ENCODE data around the gene ACAN.
A peak's percentile ranks its signal among the peaks of the same experiment; 100 is the strongest.

Gene ACAN

GRCh38 chr15:88802250-88802990, 816 bp upstream of the ACAN start:
- DNase-seq (ENCODE audit: low spot score) = no peak

GRCh38 chr15:88802991-88803240, 320 bp upstream of the ACAN start:
- DNase-seq (ENCODE audit: low spot score) = no peak

- DNase-seq (ENCODE audit: low spot score) = no peak
Observed at GRCh38 chr15:88803920-88804247, 648 bp downstream of the ACAN start.

GRCh38 chr15:88804257-88804656, 1.0 kb downstream of the ACAN start:
- no peak for DNase-seq (ENCODE audit: low spot score)

- DNase-seq (ENCODE audit: low spot score) = no peak
Observed at GRCh38 chr15:88805031-88805780, 2.0 kb downstream of the ACAN start.

GRCh38 chr15:88810446-88810845, 7.2 kb downstream of the ACAN start:
- no peak for DNase-seq (ENCODE audit: low spot score)

- DNase-seq (ENCODE audit: low spot score) = no peak
Observed at GRCh38 chr15:88812133-88812532, 8.9 kb downstream of the ACAN start.

GRCh38 chr15:88813960-88814359, 10.7 kb downstream of the ACAN start:
- DNase-seq (ENCODE audit: low spot score) = no peak

- DNase-seq (ENCODE audit: low spot score) = no peak
Observed at GRCh38 chr15:88814393-88814792, 11.2 kb downstream of the ACAN start.

- no peak for DNase-seq (ENCODE audit: low spot score)
Observed at GRCh38 chr15:88818920-88819319, 15.7 kb downstream of the ACAN start.

GRCh38 chr15:88821993-88822392, 18.8 kb downstream of the ACAN start:
- DNase-seq (ENCODE audit: low spot score) = no peak

GRCh38 chr15:88828791-88829190, 25.6 kb downstream of the ACAN start:
- DNase-seq (ENCODE audit: low spot score) = no peak

GRCh38 chr15:88830016-88830415, 26.8 kb downstream of the ACAN start:
- peak; percentile 70 for DNase-seq (ENCODE audit: low spot score)

GRCh38 chr15:88832820-88833730, 29.8 kb downstream of the ACAN start:
- DNase-seq (ENCODE audit: low spot score) = no peak

GRCh38 chr15:88833731-88834100, 30.5 kb downstream of the ACAN start:
- DNase-seq (ENCODE audit: low spot score) = peak; percentile 95

- DNase-seq (ENCODE audit: low spot score) = no peak
Observed at GRCh38 chr15:88834211-88834812, 31.1 kb downstream of the ACAN start.

GRCh38 chr15:88835119-88835518, 31.9 kb downstream of the ACAN start:
- DNase-seq (ENCODE audit: low spot score) = no peak

- peak; percentile 38 for DNase-seq (ENCODE audit: low spot score)
Observed at GRCh38 chr15:88835646-88836045, 32.4 kb downstream of the ACAN start.

GRCh38 chr15:88838667-88839066, 35.4 kb downstream of the ACAN start:
- no peak for DNase-seq (ENCODE audit: low spot score)

GRCh38 chr15:88839146-88839545, 35.9 kb downstream of the ACAN start:
- no peak for DNase-seq (ENCODE audit: low spot score)

GRCh38 chr15:88839961-88840360, 36.7 kb downstream of the ACAN start:
- DNase-seq (ENCODE audit: low spot score) = no peak

GRCh38 chr15:88841236-88841635, 38.0 kb downstream of the ACAN start:
- no peak for DNase-seq (ENCODE audit: low spot score)

- DNase-seq (ENCODE audit: low spot score) = no peak
Observed at GRCh38 chr15:88842156-88842555, 38.9 kb downstream of the ACAN start.

All from COLO829 (cell line).